ENCODE measurements around the gene CAP2.

CAP2 gene

GRCh38 chr6:17501442-17501841, 108.0 kb downstream of the CAP2 start:
- no peak for DNase-seq (ENCODE audit: low read depth, low spot score)
- TF ChIP-seq POLR2AphosphoS5 (IDR thresholded peaks at IDR 0.05; ENCODE audit: borderline replicate concordance, low read depth, low read length), result no peak
- no peak for TF ChIP-seq FOXP2 (optimal IDR thresholded peaks at IDR 0.05; ENCODE audit: control extremely low read depth, extremely low read length, insufficient read depth)
- no peak for TF ChIP-seq EZH2 (IDR thresholded peaks at IDR 0.05)
- Histone ChIP-seq H3K9me3 (ENCODE audit: low read depth, low read length) (no peaks in the 10 kb centered on the region), H3K27ac (no peak overlapping the region), H3K9ac (ENCODE audit: insufficient read length) (no peak overlapping the region), H3K36me3 (ENCODE audit: insufficient read depth, low read length) (no peaks in the 10 kb centered on the region), H3K4me3 (no peak overlapping the region)

- Histone ChIP-seq H3K36me3 (ENCODE audit: insufficient read depth, low read length) (no peaks in the 10 kb centered on the region), H3K27ac (no peak overlapping the region), H3K4me3 (no peak overlapping the region), H3K9ac (ENCODE audit: insufficient read length) (no peak overlapping the region), H3K9me3 (ENCODE audit: low read depth, low read length) (no peaks in the 10 kb centered on the region)
- no peak for TF ChIP-seq POLR2AphosphoS5 (IDR thresholded peaks at IDR 0.05; ENCODE audit: borderline replicate concordance, low read depth, low read length)
- TF ChIP-seq FOXP2 (optimal IDR thresholded peaks at IDR 0.05; ENCODE audit: control extremely low read depth, extremely low read length, insufficient read depth), result no peak
- no peak for TF ChIP-seq EZH2 (IDR thresholded peaks at IDR 0.05)
- no peak for DNase-seq (ENCODE audit: low read depth, low spot score)
Observed at GRCh38 chr6:17501982-17502704, 108.7 kb downstream of the CAP2 start.

- Histone ChIP-seq H3K9me3 (ENCODE audit: low read depth, low read length) (no peaks in the 10 kb centered on the region), H3K4me3 (no peak overlapping the region), H3K9ac (ENCODE audit: insufficient read length) (no peak overlapping the region), H3K36me3 (ENCODE audit: insufficient read depth, low read length) (no peaks in the 10 kb centered on the region), H3K27ac (no peak overlapping the region)
- TF ChIP-seq EZH2 (IDR thresholded peaks at IDR 0.05) (no peak), POLR2AphosphoS5 (IDR thresholded peaks at IDR 0.05; ENCODE audit: borderline replicate concordance, low read depth, low read length) (no peak), FOXP2 (optimal IDR thresholded peaks at IDR 0.05; ENCODE audit: control extremely low read depth, extremely low read length, insufficient read depth) (no peak)
- no peak for DNase-seq (ENCODE audit: low read depth, low spot score)
Observed at GRCh38 chr6:17503051-17503450, 109.7 kb downstream of the CAP2 start.

DNA sequence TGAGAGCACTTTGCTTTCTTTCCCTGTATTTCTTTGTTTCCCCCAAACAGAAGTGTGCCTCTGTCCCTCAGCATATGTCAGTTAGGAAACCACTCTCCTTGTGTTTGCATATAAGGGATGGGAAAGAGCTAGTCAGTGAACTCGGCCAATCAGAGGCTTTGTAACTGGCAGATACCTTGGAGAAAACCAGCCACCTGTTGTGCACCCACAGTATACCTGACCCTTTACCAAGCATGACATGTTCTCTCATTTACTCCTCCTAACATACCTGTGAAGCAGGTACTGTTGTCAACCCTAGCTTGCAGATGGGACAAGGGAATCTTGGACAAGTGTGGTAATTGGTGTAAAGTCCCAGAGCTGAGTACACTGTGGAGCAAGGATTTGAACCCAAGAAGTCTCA, 110.6 kb downstream of the CAP2 start:
- no peak for DNase-seq (ENCODE audit: low read depth, low spot score)
- no peaks in the 10 kb centered on the region for H3K36me3 ChIP-seq (ENCODE audit: insufficient read depth, low read length)
- no peak overlapping the region for H3K4me3 ChIP-seq
- TF ChIP-seq POLR2AphosphoS5 (IDR thresholded peaks at IDR 0.05; ENCODE audit: borderline replicate concordance, low read depth, low read length), result no peak
- no peak for TF ChIP-seq FOXP2 (optimal IDR thresholded peaks at IDR 0.05; ENCODE audit: control extremely low read depth, extremely low read length, insufficient read depth)
- no peak for TF ChIP-seq EZH2 (IDR thresholded peaks at IDR 0.05)
- H3K9ac ChIP-seq (ENCODE audit: insufficient read length), result no peak overlapping the region
- H3K9me3 ChIP-seq (ENCODE audit: low read depth, low read length), result no peaks in the 10 kb centered on the region
- H3K27ac ChIP-seq, result no peak overlapping the region

DNA sequence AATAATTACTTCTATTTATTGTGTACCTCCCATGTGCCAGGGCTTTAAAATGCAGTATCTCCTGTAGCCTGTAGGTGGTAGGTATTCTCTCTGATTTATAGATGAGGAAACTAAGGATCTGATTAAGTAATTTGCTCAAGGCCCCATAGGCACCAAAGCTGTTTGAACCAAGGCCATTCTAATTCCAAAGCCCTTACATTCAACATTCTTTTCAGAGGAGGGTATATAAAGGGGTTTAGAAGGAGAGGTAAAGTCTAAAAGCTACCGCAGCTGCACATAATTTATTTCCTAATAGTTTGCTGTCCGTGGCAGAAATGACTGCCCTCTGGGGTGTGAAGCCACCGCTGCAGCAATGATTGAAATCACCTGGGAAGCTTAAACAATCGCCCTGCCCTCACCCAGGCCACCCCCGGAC, 111.7 kb downstream of the CAP2 start:
- Histone ChIP-seq H3K27ac (no peak overlapping the region), H3K9ac (ENCODE audit: insufficient read length) (no peak overlapping the region), H3K36me3 (ENCODE audit: insufficient read depth, low read length) (no peaks in the 10 kb centered on the region), H3K9me3 (ENCODE audit: low read depth, low read length) (no peaks in the 10 kb centered on the region), H3K4me3 (no peak overlapping the region)
- DNase-seq (ENCODE audit: low read depth, low spot score), result no peak
- no peak for TF ChIP-seq EZH2 (IDR thresholded peaks at IDR 0.05)
- TF ChIP-seq FOXP2 (optimal IDR thresholded peaks at IDR 0.05; ENCODE audit: control extremely low read depth, extremely low read length, insufficient read depth), result no peak
- no peak for TF ChIP-seq POLR2AphosphoS5 (IDR thresholded peaks at IDR 0.05; ENCODE audit: borderline replicate concordance, low read depth, low read length)

GRCh38 chr6:17505767-17506280, 112.4 kb downstream of the CAP2 start:
- TF ChIP-seq EZH2 (IDR thresholded peaks at IDR 0.05), result no peak
- no peak for TF ChIP-seq FOXP2 (optimal IDR thresholded peaks at IDR 0.05; ENCODE audit: control extremely low read depth, extremely low read length, insufficient read depth)
- TF ChIP-seq POLR2AphosphoS5 (IDR thresholded peaks at IDR 0.05; ENCODE audit: borderline replicate concordance, low read depth, low read length), result no peak
- H3K4me3 ChIP-seq, result no peak overlapping the region
- no peaks in the 10 kb centered on the region for H3K36me3 ChIP-seq (ENCODE audit: insufficient read depth, low read length)
- H3K9me3 ChIP-seq (ENCODE audit: low read depth, low read length), result no peaks in the 10 kb centered on the region
- no peak overlapping the region for H3K9ac ChIP-seq (ENCODE audit: insufficient read length)
- no peak for DNase-seq (ENCODE audit: low read depth, low spot score)
- no peak overlapping the region for H3K27ac ChIP-seq

DNA sequence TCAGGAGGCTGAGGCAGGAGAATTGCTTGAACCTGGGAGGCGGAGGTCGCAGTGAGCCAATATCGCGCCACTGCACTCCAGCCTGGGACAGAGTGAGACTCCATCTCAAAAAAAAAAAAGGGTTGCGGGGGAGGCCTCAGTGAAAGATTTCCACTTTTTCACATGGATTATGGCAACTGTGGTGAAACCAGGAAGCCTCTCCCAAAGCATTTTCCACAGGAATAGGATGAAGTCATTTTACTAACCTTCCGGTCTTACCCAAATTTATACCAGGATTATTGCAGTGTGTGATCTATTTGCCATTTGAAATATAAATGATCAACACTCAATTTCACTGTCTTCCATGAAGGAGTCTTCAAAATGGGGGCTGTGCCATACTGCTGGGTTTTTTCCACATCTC, 113.1 kb downstream of the CAP2 start:
- no peaks in the 10 kb centered on the region for H3K36me3 ChIP-seq (ENCODE audit: insufficient read depth, low read length)
- DNase-seq (ENCODE audit: low read depth, low spot score), result no peak
- no peak overlapping the region for H3K4me3 ChIP-seq
- no peaks in the 10 kb centered on the region for H3K9me3 ChIP-seq (ENCODE audit: low read depth, low read length)
- TF ChIP-seq EZH2 (IDR thresholded peaks at IDR 0.05) (no peak), FOXP2 (optimal IDR thresholded peaks at IDR 0.05; ENCODE audit: control extremely low read depth, extremely low read length, insufficient read depth) (no peak), POLR2AphosphoS5 (IDR thresholded peaks at IDR 0.05; ENCODE audit: borderline replicate concordance, low read depth, low read length) (no peak)
- H3K9ac ChIP-seq (ENCODE audit: insufficient read length), result no peak overlapping the region
- no peak overlapping the region for H3K27ac ChIP-seq

GRCh38 chr6:17506962-17507361, 113.6 kb downstream of the CAP2 start:
- H3K36me3 ChIP-seq (ENCODE audit: insufficient read depth, low read length), result no peaks in the 10 kb centered on the region
- no peak for DNase-seq (ENCODE audit: low read depth, low spot score)
- H3K9ac ChIP-seq (ENCODE audit: insufficient read length), result no peak overlapping the region
- no peaks in the 10 kb centered on the region for H3K9me3 ChIP-seq (ENCODE audit: low read depth, low read length)
- no peak overlapping the region for H3K4me3 ChIP-seq
- H3K27ac ChIP-seq, result no peak overlapping the region
- no peak for TF ChIP-seq EZH2 (IDR thresholded peaks at IDR 0.05)
- no peak for TF ChIP-seq FOXP2 (optimal IDR thresholded peaks at IDR 0.05; ENCODE audit: control extremely low read depth, extremely low read length, insufficient read depth)
- no peak for TF ChIP-seq POLR2AphosphoS5 (IDR thresholded peaks at IDR 0.05; ENCODE audit: borderline replicate concordance, low read depth, low read length)

All from SK-N-MC (cell line).